ENCODE data around the gene CNTNAP2.
A peak's percentile ranks its signal among the peaks of the same experiment; 100 is the strongest.

CNTNAP2 gene

GRCh38 chr7:148337246-148337965, 2220.8 kb downstream of the CNTNAP2 start:
- DNase-seq, result no peak

GRCh38 chr7:148337995-148338747, 2221.6 kb downstream of the CNTNAP2 start:
- no peak for DNase-seq

- DNase-seq, result no peak
Measured at GRCh38 chr7:148340438-148341280, 2224.1 kb downstream of the CNTNAP2 start.

- no peak for DNase-seq
Measured at GRCh38 chr7:148344406-148344805, 2227.8 kb downstream of the CNTNAP2 start.

GRCh38 chr7:148347981-148348380, 2231.4 kb downstream of the CNTNAP2 start:
- DNase-seq, result no peak

- DNase-seq, result no peak
Measured at GRCh38 chr7:148348466-148348865, 2231.9 kb downstream of the CNTNAP2 start.

DNA sequence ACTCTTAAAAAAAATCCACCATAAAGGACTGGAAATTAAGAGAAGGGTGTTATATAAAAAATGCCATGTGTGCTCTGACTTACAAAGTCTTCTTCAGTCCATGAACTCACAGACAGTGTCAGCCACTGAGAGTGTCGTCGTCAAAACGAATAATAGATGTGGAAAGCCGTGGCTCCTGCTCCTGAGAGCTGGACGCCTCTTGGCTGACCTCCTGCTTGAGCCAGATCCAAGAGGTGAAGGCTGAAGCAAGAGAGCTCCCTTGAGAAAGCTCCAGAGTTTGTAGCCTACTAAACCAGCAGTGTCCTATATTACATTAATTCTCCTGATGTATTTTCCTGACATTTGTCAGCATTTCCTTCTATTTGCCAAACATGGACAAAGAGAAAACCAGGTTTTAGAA, 2239.7 kb downstream of the CNTNAP2 start:
- peak; percentile 38 for DNase-seq

GRCh38 chr7:148362541-148362940, 2245.9 kb downstream of the CNTNAP2 start:
- DNase-seq, result no peak

- no peak for DNase-seq
Measured at GRCh38 chr7:148367731-148368475, 2251.3 kb downstream of the CNTNAP2 start.

GRCh38 chr7:148368562-148368961, 2252.0 kb downstream of the CNTNAP2 start:
- no peak for DNase-seq

GRCh38 chr7:148371280-148371937, 2254.8 kb downstream of the CNTNAP2 start:
- DNase-seq, result no peak

- DNase-seq, result no peak
Measured at GRCh38 chr7:148374396-148375259, 2258.0 kb downstream of the CNTNAP2 start.

DNA sequence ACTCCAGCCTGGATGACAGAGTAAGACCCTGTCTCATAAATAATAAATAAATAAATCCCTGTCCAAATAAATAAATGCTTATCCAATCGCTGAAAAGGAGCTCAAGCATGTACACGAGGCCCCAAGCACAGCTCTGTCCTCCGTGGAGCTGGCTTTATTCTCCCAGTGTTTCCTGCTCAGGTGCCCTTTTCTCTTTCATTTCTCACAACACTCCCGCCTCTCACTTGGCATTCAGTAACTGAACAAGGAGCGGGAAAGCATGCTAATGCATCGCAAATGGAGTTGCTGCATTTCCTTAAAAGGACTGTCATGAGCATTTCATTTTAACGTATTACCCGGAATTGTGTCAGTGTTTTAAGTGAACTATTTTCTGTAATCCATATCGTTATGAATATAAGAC, 2263.1 kb downstream of the CNTNAP2 start:
- DNase-seq, result no peak

DNA sequence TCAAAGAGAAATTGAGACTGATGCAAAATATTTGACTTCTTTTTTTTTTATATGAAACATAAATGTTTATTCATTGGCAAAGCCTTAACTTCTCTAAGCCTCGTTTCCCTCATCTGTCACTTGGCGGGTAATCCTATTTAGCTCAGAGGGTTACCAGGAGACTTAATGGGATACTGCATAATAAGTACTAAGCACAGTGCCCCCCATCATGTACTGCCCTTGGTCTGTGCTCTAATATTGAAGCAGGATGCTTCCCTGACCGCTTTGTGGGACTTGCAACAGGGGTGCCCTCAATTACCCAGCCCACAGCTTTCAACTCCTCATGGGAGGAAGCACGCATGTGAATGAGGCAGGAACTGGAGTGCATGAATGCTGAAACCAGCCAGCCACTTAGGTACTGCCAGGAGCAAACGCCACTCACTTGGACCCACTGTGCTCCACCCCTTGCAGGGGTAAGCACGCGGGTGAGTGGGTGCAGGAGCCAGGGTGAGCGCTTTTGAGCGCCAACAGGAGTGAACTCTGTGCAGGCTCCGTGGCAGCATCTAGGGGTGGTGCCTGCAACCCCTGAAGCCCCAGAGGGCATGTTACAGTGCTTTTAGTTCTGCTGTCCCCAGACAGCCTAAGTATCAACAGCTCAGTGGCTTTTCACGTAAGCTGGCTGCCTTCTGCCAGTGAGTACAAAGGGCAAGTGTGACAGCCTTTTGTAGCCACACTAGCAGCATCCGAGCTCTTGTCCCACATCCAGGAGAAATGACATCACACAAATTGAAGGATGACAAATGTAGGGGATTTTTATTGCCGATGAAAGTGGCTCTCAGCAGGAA, 2264.2 kb downstream of the CNTNAP2 start:
- DNase-seq, result no peak

- no peak for DNase-seq
Measured at GRCh38 chr7:148382596-148382995, 2266.0 kb downstream of the CNTNAP2 start.

DNA sequence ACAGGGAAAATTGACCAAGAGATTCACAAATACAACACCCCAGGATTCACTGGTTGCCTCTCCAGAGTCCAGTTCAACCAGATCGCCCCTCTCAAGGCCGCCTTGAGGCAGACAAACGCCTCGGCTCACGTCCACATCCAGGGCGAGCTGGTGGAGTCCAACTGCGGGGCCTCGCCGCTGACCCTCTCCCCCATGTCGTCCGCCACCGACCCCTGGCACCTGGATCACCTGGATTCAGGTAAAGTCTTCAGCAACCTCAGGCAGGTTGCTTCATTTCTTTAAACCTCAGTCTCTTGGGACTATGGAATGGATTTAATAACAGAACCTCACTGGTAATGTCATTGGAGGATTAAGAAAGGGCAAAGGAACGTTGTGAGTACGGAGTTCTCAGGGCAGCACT, 2267.1 kb downstream of the CNTNAP2 start:
- no peak for DNase-seq

- DNase-seq, result no peak
Measured at GRCh38 chr7:148385009-148385682, 2268.5 kb downstream of the CNTNAP2 start.

DNA sequence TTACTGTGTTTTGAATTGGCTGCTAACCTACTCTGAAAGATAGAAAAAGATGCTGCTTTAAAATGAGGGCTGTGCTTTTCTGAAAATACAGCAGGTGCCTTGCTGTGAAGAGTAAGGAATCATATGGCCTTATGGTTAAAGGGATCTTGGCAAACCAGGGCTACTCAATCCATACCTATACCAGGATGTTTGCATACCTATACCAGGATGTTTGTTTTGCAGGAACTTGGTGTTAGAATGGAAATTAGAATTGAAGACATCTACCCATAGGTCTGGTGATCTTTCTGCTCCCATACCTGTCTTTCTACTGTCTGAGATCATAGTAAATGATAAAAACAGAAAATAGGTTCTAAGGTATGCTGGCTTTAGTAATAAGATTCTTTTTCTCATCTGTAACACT, 2273.8 kb downstream of the CNTNAP2 start:
- DNase-seq, result no peak

DNA sequence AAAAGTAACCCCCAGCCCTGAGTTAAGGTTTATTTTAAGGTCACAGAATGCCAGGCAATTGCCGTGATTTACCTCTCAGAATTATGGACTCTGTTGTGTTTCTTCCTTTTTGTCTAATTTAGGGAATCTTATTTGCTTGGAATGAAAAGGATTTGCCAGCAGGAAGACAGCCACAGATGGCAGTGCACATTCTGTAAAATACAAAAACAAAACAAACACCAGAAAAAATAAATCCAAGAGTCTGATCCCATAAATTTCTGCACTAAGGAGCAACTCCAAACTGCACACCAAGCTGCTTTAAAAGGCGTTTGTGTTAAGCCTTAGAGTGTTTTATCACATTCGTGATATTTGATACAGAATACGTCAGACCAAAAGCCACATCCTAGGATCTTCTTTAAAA, 2275.0 kb downstream of the CNTNAP2 start:
- DNase-seq, result no peak

GRCh38 chr7:148394582-148394981, 2278.0 kb downstream of the CNTNAP2 start:
- DNase-seq, result no peak

Measured in fibroblast of skin of right biceps (primary cell).